ENCODE measurements around the gene SERPINA1.
"Not testable (repeated sequence)": the region's sequence is repeated elsewhere in the genome, so short reads cannot be mapped to it uniquely, and the experiment has no call there.

The SERPINA1 gene

GRCh38 chr14:94388384-94389103 lies at the start of gene SERPINA1:
TSS of gene SERPINA1 (minus strand) at chr14:94388602. CDS start at chr14:94383237, 5,365 bp downstream.
- Histone ChIP-seq H3K9me3 (ENCODE audit: control insufficient read depth, insufficient read depth, low read depth, low read length) (no peaks in the 10 kb centered on the region), H3K27me3 (ENCODE audit: control insufficient read depth, insufficient read depth, low read length) (no peaks in the 10 kb centered on the region), H3K27ac (ENCODE audit: low read depth, low read length) (no peak within 1 kb of the TSS), H3K36me3 (ENCODE audit: control insufficient read depth, insufficient read depth, low read length) (no peaks in the 10 kb centered on the region), H3K9ac (ENCODE audit: low read length) (no peak within 1 kb of the TSS), H3K4me1 (ENCODE audit: control insufficient read depth, insufficient read depth, low read length) (peaks cover 8% of the 10 kb centered on the region), H3K4me3 (ENCODE audit: low read depth, low read length) (no peak within 1 kb of the TSS)

- H3K27ac ChIP-seq (ENCODE audit: low read depth, low read length): no peak overlapping the region
- no peak overlapping the region for H3K4me3 ChIP-seq (ENCODE audit: low read depth, low read length)
- H3K9me3 ChIP-seq (ENCODE audit: control insufficient read depth, insufficient read depth, low read depth, low read length): peaks cover 3% of the 10 kb centered on the region
- H3K36me3 ChIP-seq (ENCODE audit: control insufficient read depth, insufficient read depth, low read length): no peaks in the 10 kb centered on the region
- no peaks in the 10 kb centered on the region for H3K4me1 ChIP-seq (ENCODE audit: control insufficient read depth, insufficient read depth, low read length)
- no peaks in the 10 kb centered on the region for H3K27me3 ChIP-seq (ENCODE audit: control insufficient read depth, insufficient read depth, low read length)
- H3K9ac ChIP-seq (ENCODE audit: low read length): no peak overlapping the region
Measured at GRCh38 chr14:94428610-94429009, 40.2 kb upstream of the SERPINA1 start.

GRCh38 chr14:94427016-94427613 lies 38.7 kb upstream of the SERPINA1 start:
- Histone ChIP-seq H3K36me3 (ENCODE audit: control insufficient read depth, insufficient read depth, low read length) (no peaks in the 10 kb centered on the region), H3K9ac (ENCODE audit: low read length) (no peak overlapping the region), H3K27me3 (ENCODE audit: control insufficient read depth, insufficient read depth, low read length) (no peaks in the 10 kb centered on the region; the same call in 1 of the 2 replicates), H3K27ac (ENCODE audit: low read depth, low read length) (no peak overlapping the region), H3K4me3 (ENCODE audit: low read depth, low read length) (no peak overlapping the region), H3K4me1 (ENCODE audit: control insufficient read depth, insufficient read depth, low read length) (no peaks in the 10 kb centered on the region), H3K9me3 (ENCODE audit: control insufficient read depth, insufficient read depth, low read depth, low read length) (peaks cover 3% of the 10 kb centered on the region)

GRCh38 chr14:94426526-94426925 lies 38.1 kb upstream of the SERPINA1 start:
- Histone ChIP-seq H3K4me3 (ENCODE audit: low read depth, low read length) (no peak overlapping the region), H3K36me3 (ENCODE audit: control insufficient read depth, insufficient read depth, low read length) (no peaks in the 10 kb centered on the region), H3K9me3 (ENCODE audit: control insufficient read depth, insufficient read depth, low read depth, low read length) (peaks cover under 1% of the 10 kb centered on the region), H3K27ac (ENCODE audit: low read depth, low read length) (no peak overlapping the region), H3K9ac (ENCODE audit: low read length) (no peak overlapping the region), H3K27me3 (ENCODE audit: control insufficient read depth, insufficient read depth, low read length) (no peaks in the 10 kb centered on the region; the same call in 1 of the 2 replicates), H3K4me1 (ENCODE audit: control insufficient read depth, insufficient read depth, low read length) (no peaks in the 10 kb centered on the region)

- no peaks in the 10 kb centered on the region; the same call in 1 of the 2 replicates for H3K27me3 ChIP-seq (ENCODE audit: control insufficient read depth, insufficient read depth, low read length)
- H3K4me1 ChIP-seq (ENCODE audit: control insufficient read depth, insufficient read depth, low read length): no peaks in the 10 kb centered on the region
- H3K27ac ChIP-seq (ENCODE audit: low read depth, low read length): no peak overlapping the region
- H3K9me3 ChIP-seq (ENCODE audit: control insufficient read depth, insufficient read depth, low read depth, low read length): peaks cover 6% of the 10 kb centered on the region; the same call in 1 of the 2 replicates
- H3K36me3 ChIP-seq (ENCODE audit: control insufficient read depth, insufficient read depth, low read length): no peaks in the 10 kb centered on the region
- no peak overlapping the region for H3K9ac ChIP-seq (ENCODE audit: low read length)
- no peak overlapping the region for H3K4me3 ChIP-seq (ENCODE audit: low read depth, low read length)
Measured at GRCh38 chr14:94424371-94424770, 36.0 kb upstream of the SERPINA1 start.

- no peaks in the 10 kb centered on the region for H3K4me1 ChIP-seq (ENCODE audit: control insufficient read depth, insufficient read depth, low read length)
- no peak overlapping the region for H3K4me3 ChIP-seq (ENCODE audit: low read depth, low read length)
- peaks cover 14% of the 10 kb centered on the region for H3K9me3 ChIP-seq (ENCODE audit: control insufficient read depth, insufficient read depth, low read depth, low read length)
- no peaks in the 10 kb centered on the region for H3K36me3 ChIP-seq (ENCODE audit: control insufficient read depth, insufficient read depth, low read length)
- H3K27me3 ChIP-seq (ENCODE audit: control insufficient read depth, insufficient read depth, low read length): no peaks in the 10 kb centered on the region; the same call in 1 of the 2 replicates
- no peak overlapping the region for H3K27ac ChIP-seq (ENCODE audit: low read depth, low read length)
- no peak overlapping the region for H3K9ac ChIP-seq (ENCODE audit: low read length)
Measured at GRCh38 chr14:94423453-94424056, 35.2 kb upstream of the SERPINA1 start.

GRCh38 chr14:94421316-94421715 lies 32.9 kb upstream of the SERPINA1 start:
- Histone ChIP-seq H3K27ac (ENCODE audit: low read depth, low read length) (no peak overlapping the region), H3K9ac (ENCODE audit: low read length) (no peak overlapping the region), H3K4me3 (ENCODE audit: low read depth, low read length) (no peak overlapping the region), H3K27me3 (ENCODE audit: control insufficient read depth, insufficient read depth, low read length) (no peaks in the 10 kb centered on the region; the same call in 1 of the 2 replicates), H3K36me3 (ENCODE audit: control insufficient read depth, insufficient read depth, low read length) (no peaks in the 10 kb centered on the region), H3K4me1 (ENCODE audit: control insufficient read depth, insufficient read depth, low read length) (no peaks in the 10 kb centered on the region), H3K9me3 (ENCODE audit: control insufficient read depth, insufficient read depth, low read depth, low read length) (peaks cover 20% of the 10 kb centered on the region)

- not testable (repeated sequence) for H3K9ac ChIP-seq (ENCODE audit: low read length)
Measured at GRCh38 chr14:94417497-94418205, 29.2 kb upstream of the SERPINA1 start.

GRCh38 chr14:94412671-94413638 lies 24.6 kb upstream of the SERPINA1 start:
- no peak overlapping the region for H3K27ac ChIP-seq (ENCODE audit: low read depth, low read length)
- no peak overlapping the region for H3K4me3 ChIP-seq (ENCODE audit: low read depth, low read length)
- H3K27me3 ChIP-seq (ENCODE audit: control insufficient read depth, insufficient read depth, low read length): no peaks in the 10 kb centered on the region
- no peaks in the 10 kb centered on the region for H3K36me3 ChIP-seq (ENCODE audit: control insufficient read depth, insufficient read depth, low read length)
- no peak overlapping the region for H3K9ac ChIP-seq (ENCODE audit: low read length)
- peaks cover 7% of the 10 kb centered on the region; the same call in 1 of the 2 replicates for H3K4me1 ChIP-seq (ENCODE audit: control insufficient read depth, insufficient read depth, low read length)
- peaks cover 14% of the 10 kb centered on the region; the same call in 1 of the 2 replicates for H3K9me3 ChIP-seq (ENCODE audit: control insufficient read depth, insufficient read depth, low read depth, low read length)

More at GRCh38 chr14:94417497-94418205, 29.2 kb upstream of the SERPINA1 start:
- H3K27me3 ChIP-seq (ENCODE audit: control insufficient read depth, insufficient read depth, low read length); H3K4me1 ChIP-seq (ENCODE audit: control insufficient read depth, insufficient read depth, low read length); H3K27ac ChIP-seq (ENCODE audit: low read depth, low read length); H3K4me3 ChIP-seq (ENCODE audit: low read depth, low read length); H3K36me3 ChIP-seq (ENCODE audit: control insufficient read depth, insufficient read depth, low read length): not testable (repeated sequence)
- H3K9me3 ChIP-seq (ENCODE audit: control insufficient read depth, insufficient read depth, low read depth, low read length): peaks cover 28% of the 10 kb centered on the region

GRCh38 chr14:94411638-94412037 lies 23.2 kb upstream of the SERPINA1 start:
- Histone ChIP-seq H3K9me3 (ENCODE audit: control insufficient read depth, insufficient read depth, low read depth, low read length) (peaks cover 16% of the 10 kb centered on the region; the same call in 1 of the 2 replicates), H3K4me1 (ENCODE audit: control insufficient read depth, insufficient read depth, low read length) (peaks cover 7% of the 10 kb centered on the region; the same call in 1 of the 2 replicates), H3K9ac (ENCODE audit: low read length) (no peak overlapping the region), H3K27me3 (ENCODE audit: control insufficient read depth, insufficient read depth, low read length) (no peaks in the 10 kb centered on the region), H3K36me3 (ENCODE audit: control insufficient read depth, insufficient read depth, low read length) (no peaks in the 10 kb centered on the region), H3K4me3 (ENCODE audit: low read depth, low read length) (no peak overlapping the region), H3K27ac (ENCODE audit: low read depth, low read length) (no peak overlapping the region)

Measured in HUES6 (cell line).